Spleen (tissue), 11 donors: ENCODE measurements around the gene TMEM108. TPM values are rescaled to one million over a fixed set of nuclear protein-coding genes. Genes with fewer than 3 reads are reported as not detected.

Experiments
- DNase-seq: peaks from one replicate; pipeline ENCODE4 v3.0.0-alpha.2; 2020
- H3K27ac ChIP-seq, 8 donors: fragments of 200-600 bp; sonication (generic) in 7 of 8; 1 replicate in 4 of 8; 2 replicates in 4 of 8; pipeline versions ENCODE4 v1.5.0 to v1.8.0; 2016 to 2021; ENCODE audit warnings: inconsistent platforms in 4 of 8, mild to moderate bottlenecking in 4 of 8, moderate library complexity in 1 of 8
- H3K27me3 ChIP-seq, 7 donors: fragments of 200-600 bp; sonication (generic) in 6 of 7; replicated peaks in 1 of 7; 1 replicate in 4 of 7; 2 replicates in 3 of 7; pipeline versions ENCODE4 v1.5.0 to v1.8.0; 2016 to 2021; ENCODE audit warnings: inconsistent platforms in 3 of 7, mild to moderate bottlenecking in 1 of 7
- H3K36me3 ChIP-seq, 6 donors: fragments of 200-600 bp; sonication (generic) in 5 of 6; 1 replicate in 4 of 6; 2 replicates in 2 of 6; pipeline versions ENCODE4 v1.5.0 to v1.8.0; 2016 to 2021; ENCODE audit warnings: inconsistent platforms in 2 of 6
- H3K4me1 ChIP-seq, 6 donors: fragments of 200-600 bp; sonication (generic) in 5 of 6; 1 replicate in 3 of 6; 2 replicates in 3 of 6; pipeline versions ENCODE4 v1.5.0 to v1.8.0; 2016 to 2021; ENCODE audit warnings: inconsistent platforms in 3 of 6
- H3K4me3 ChIP-seq, 8 donors: fragments of 200-600 bp; sonication (generic) in 7 of 8; 1 replicate in 4 of 8; 2 replicates in 4 of 8; pipeline versions ENCODE4 v1.5.0 to v1.8.0; 2016 to 2021; ENCODE audit warnings: inconsistent platforms in 4 of 8, mild to moderate bottlenecking in 4 of 8, moderate library complexity in 2 of 8
- H3K9me3 ChIP-seq, 8 donors: fragments of 200-600 bp; sonication (generic) in 7 of 8; 1 replicate in 4 of 8; 2 replicates in 4 of 8; pipeline versions ENCODE4 v1.5.0 to v1.8.0; 2016 to 2021; ENCODE audit warnings: inconsistent platforms in 4 of 8
- POLR2A ChIP-seq, 3 donors: fragments of 450-650 bp; IDR thresholded peaks; one replicate each; pipeline ENCODE4 v1.5.1; 2017; ENCODE audit warnings: antibody characterized with exemption in 3 of 3, mild to moderate bottlenecking in 1 of 3
- POLR2AphosphoS5 ChIP-seq, 3 donors: sonication (generic); formaldehyde crosslinking; IDR thresholded peaks; one replicate each; pipeline ENCODE4 v1.5.1; 2017; ENCODE audit warnings: antibody characterized with exemption in 3 of 3
- WGBS, 5 donors: extraction: QIAGEN DNeasy Blood & Tissue Kit in 3 of 5; methylation state at CpG; one replicate each; pipeline versions ENCODE4 v1.1.5 to v1.1.7; 2013 to 2018; 5-methylcytosine and 5-hydroxymethylcytosine counted together
- intact Hi-C: fragments of 100-400 bp; cut with DNase I; formaldehyde crosslinking; loops from one replicate; pipeline ENCODE4 v1.15.0; 2023; ENCODE audit warnings: low total_unique reads
- polyA plus RNA-seq, 3 donors: library from polyadenylated mRNA; stranded (reverse); fragments of 200-250 nt; gene quantifications; one replicate each; pipeline ENCODE4 v1.2.1, GENCODE V29; 2013
- total RNA-seq, 7 donors: library from RNA; depleted of rRNA in 3 of 7; stranded (reverse); fragments of >200 nt in 3 of 7; fragmentation: NEBNext Ultra II Directional in 4 of 7; extraction: Animal tissue kit (Norgen Biotek cat#: 25700) in 4 of 7; gene quantifications; one replicate each; pipeline versions ENCODE4 v1.1.0 to v1.2.1, GENCODE V29; 2016 to 2021
- TF ChIP-seq, protein P1 (sequence below), 11 experiments: fragments of 200-600 bp in 7 of 11; fragments of 450-650 bp in 4 of 11; sonication (generic) in 4 of 11; IDR thresholded peaks in 8 of 11; conservative IDR thresholded peaks in 3 of 11; 1 replicate in 7 of 11; 2 replicates in 4 of 11; pipeline versions ENCODE4 v1.4.0 to v1.8.0; 2016 to 2021; ENCODE audit warnings: antibody characterized with exemption in 11 of 11, inconsistent platforms in 4 of 11, mild to moderate bottlenecking in 1 of 11
- donor health status: healthy with polysubstance abuse.
- donor health status: DM: no; HTN: no; CAD: no; lungs with moderate emphysema.
- donor health status: DM: no; HTN: no; CAD: no.
- donor health status: Bipolar disorder and iron deficiency.
- donor health status: healthy.
- donor health status: DM: no; HTN: no; CAD: no.
- donor health status: DM: yes; HTN: yes; CAD: no.

Gene TMEM108
- total and polyA plus RNA-seq, 10 donors: 0.20 to 4.0 (median 1.1) TPM

DNA sequence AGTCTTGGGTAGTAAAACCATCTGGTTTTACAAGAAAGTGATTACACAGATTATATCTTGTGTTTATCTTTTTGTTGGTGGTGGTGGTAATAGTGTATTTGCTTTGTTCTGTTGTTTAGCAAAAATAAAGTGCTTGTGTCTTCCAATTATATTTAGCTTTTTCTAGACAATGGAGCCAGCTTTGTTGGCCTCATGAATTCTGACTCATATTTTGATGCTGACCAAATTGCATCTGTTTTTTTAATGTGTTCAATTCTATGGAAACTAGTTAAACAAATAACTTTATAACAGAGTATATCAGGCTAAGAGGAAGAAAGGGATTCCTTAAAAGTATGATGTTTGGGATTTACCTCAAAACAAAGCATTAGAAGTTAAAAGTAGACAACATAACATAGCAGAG is 292.3 kb downstream of the TMEM108 start:
- intact Hi-C loops: no loop called here
- Histone ChIP-seq H3K27me3 (no peaks in the 10 kb centered on the region), H3K9me3 (no peaks in the 10 kb centered on the region), H3K36me3 (no peaks in the 10 kb centered on the region), H3K4me1 (no peaks in the 10 kb centered on the region), H3K4me3 (no peak overlapping the region), H3K27ac (no peak overlapping the region)
- DNase-seq: no peak
- TF ChIP-seq POLR2A (IDR thresholded peaks at IDR 0.05) (no peak), POLR2AphosphoS5 (IDR thresholded peaks at IDR 0.05) (no peak)
- TF ChIP-seq, protein P1, sequence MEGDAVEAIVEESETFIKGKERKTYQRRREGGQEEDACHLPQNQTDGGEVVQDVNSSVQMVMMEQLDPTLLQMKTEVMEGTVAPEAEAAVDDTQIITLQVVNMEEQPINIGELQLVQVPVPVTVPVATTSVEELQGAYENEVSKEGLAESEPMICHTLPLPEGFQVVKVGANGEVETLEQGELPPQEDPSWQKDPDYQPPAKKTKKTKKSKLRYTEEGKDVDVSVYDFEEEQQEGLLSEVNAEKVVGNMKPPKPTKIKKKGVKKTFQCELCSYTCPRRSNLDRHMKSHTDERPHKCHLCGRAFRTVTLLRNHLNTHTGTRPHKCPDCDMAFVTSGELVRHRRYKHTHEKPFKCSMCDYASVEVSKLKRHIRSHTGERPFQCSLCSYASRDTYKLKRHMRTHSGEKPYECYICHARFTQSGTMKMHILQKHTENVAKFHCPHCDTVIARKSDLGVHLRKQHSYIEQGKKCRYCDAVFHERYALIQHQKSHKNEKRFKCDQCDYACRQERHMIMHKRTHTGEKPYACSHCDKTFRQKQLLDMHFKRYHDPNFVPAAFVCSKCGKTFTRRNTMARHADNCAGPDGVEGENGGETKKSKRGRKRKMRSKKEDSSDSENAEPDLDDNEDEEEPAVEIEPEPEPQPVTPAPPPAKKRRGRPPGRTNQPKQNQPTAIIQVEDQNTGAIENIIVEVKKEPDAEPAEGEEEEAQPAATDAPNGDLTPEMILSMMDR (IDR thresholded peaks at IDR 0.05 in 8 of 11, conservative IDR thresholded peaks at IDR 0.05 in 3 of 11): no peak

DNA sequence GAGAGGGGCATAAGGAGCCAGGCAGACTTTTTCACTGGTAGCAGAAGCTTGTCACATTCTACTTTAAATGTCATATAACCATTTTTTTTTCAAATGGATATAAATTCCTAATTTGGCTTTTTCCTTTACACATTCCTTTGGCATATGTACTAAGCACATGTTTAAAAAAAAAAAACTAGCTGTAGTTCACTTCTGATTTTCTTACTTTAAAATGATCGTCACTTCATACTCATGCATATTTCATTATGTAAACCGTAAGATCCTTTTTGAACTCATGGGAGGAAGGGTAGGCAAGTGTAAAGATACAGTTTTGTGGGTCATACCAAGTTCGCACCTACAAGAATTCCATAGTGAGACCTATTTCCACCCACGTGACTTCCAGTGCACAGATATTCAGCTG is 316.5 kb downstream of the TMEM108 start:
- Histone ChIP-seq H3K4me3 (no peak overlapping the region), H3K4me1 (no peaks in the 10 kb centered on the region), H3K27ac (no peak overlapping the region), H3K36me3 (no peaks in the 10 kb centered on the region), H3K27me3 (peaks cover 0 to 11% (median 0%) of the 10 kb centered on the region in 7 donors), H3K9me3 (peaks cover 0 to 11% (median 8%) of the 10 kb centered on the region in 8 donors)
- TF ChIP-seq, protein P1 (IDR thresholded peaks at IDR 0.05 in 8 of 11, conservative IDR thresholded peaks at IDR 0.05 in 3 of 11): no peak
- no peak for TF ChIP-seq POLR2A (IDR thresholded peaks at IDR 0.05)
- TF ChIP-seq POLR2AphosphoS5 (IDR thresholded peaks at IDR 0.05): no peak
- intact Hi-C loops: no loop called here
- WGBS, 5 donors: 72 to 90% (median 87%) methylated on average over 4 of the region's 4 CpGs
- no peak for DNase-seq

DNA sequence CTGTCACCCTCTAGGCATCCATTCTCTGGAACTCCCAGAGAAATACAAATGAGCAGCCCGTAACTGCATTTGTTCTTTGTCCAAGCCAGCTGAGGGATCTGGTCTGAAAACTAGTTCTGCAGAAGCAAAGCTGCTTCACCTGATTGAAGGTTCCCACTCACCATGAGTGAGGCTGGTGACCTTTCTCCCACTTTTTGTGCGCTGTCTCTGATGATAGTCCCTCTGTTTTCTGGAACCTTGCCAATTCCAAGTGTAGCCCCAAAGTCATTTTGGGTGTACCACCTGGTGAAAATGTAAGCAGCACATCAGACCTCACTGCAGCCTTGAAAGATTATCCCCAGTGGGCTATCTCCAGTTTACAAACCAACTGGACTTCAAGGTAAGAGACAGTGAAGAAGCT is 322.3 kb downstream of the TMEM108 start:
- Histone ChIP-seq H3K4me3 (no peak overlapping the region), H3K9me3 (peaks cover 0 to 11% (median 8%) of the 10 kb centered on the region in 8 donors), H3K4me1 (no peaks in the 10 kb centered on the region), H3K36me3 (no peaks in the 10 kb centered on the region), H3K27me3 (no peaks in the 10 kb centered on the region), H3K27ac (no peak overlapping the region)
- DNase-seq: no peak
- WGBS, 5 donors: 86 to 97% (median 96%) methylated on average over 2 of the region's 2 CpGs
- intact Hi-C loops: no loop called here
- TF ChIP-seq POLR2A (IDR thresholded peaks at IDR 0.05) (no peak), POLR2AphosphoS5 (IDR thresholded peaks at IDR 0.05) (no peak)
- TF ChIP-seq, protein P1 (IDR thresholded peaks at IDR 0.05 in 8 of 11, conservative IDR thresholded peaks at IDR 0.05 in 3 of 11): no peak

DNA sequence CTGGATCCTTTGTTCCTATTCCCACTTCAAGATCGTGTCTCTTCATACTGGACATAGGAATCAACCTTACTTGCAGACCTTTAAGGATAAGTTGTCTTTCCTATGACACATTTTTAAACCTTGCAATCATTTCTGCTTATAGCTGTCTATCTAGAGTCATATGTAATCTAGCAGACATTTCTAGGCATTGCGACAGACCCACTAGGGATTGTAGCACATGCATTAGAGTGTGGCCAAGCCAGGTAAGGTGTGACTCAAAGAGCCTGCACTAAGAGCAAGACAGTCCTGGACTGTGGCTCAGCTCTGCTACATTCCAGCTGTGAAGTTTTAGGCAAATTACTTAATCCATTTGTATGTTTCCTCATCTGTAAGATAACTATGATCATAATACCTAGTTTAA is 322.8 kb downstream of the TMEM108 start:
- WGBS, 5 donors: 76 to 96% (median 92%) methylated on average over 2 of the region's 2 CpGs

More for the DNA sequence above, 322.8 kb downstream of the TMEM108 start:
- no peaks in the 10 kb centered on the region for H3K27me3 ChIP-seq
- peaks cover 0 to 10% (median 7%) of the 10 kb centered on the region in 8 donors for H3K9me3 ChIP-seq
- no peaks in the 10 kb centered on the region for H3K36me3 ChIP-seq
- DNase-seq: no peak
- no peak overlapping the region for H3K27ac ChIP-seq
- no peaks in the 10 kb centered on the region for H3K4me1 ChIP-seq
- no peak overlapping the region for H3K4me3 ChIP-seq
- intact Hi-C loops: no loop called here
- TF ChIP-seq, protein P1 (IDR thresholded peaks at IDR 0.05 in 8 of 11, conservative IDR thresholded peaks at IDR 0.05 in 3 of 11): no peak
- TF ChIP-seq POLR2AphosphoS5 (IDR thresholded peaks at IDR 0.05) (no peak), POLR2A (IDR thresholded peaks at IDR 0.05) (no peak)
